ENCODE measurements around the gene SAV1. TPM values are rescaled to one million over a fixed set of nuclear protein-coding genes. Genes with fewer than 3 reads are reported as not detected.

SAV1 gene
- total and polyA plus RNA-seq, 7 donors, result 10.9 to 38.2 (median 32.0) TPM

GRCh38 chr14:50675597-50675996, 7.5 kb upstream of the SAV1 start:
- no peak for DNase-seq
- no peaks in the 10 kb centered on the region for H3K36me3 ChIP-seq
- no peak for TF ChIP-seq EP300 (IDR thresholded peaks at IDR 0.05)
- no peak for TF ChIP-seq CTCF (IDR thresholded peaks at IDR 0.05)
- no peak for TF ChIP-seq POLR2A (IDR thresholded peaks at IDR 0.05)
- no peak for TF ChIP-seq POLR2AphosphoS5 (IDR thresholded peaks at IDR 0.05)
- no peaks in the 10 kb centered on the region for H3K9me3 ChIP-seq
- H3K4me3 ChIP-seq, result no peak overlapping the region
- intact Hi-C loops (cut with DNase I), result no loop called here
- no peaks in the 10 kb centered on the region for H3K27me3 ChIP-seq
- 86 to 88% methylated on average over 2 of the region's 2 CpGs for WGBS, 2 donors
- H3K27ac ChIP-seq, result no peak overlapping the region
- H3K4me1 ChIP-seq, result peaks cover 0 to 9% (median 0%) of the 10 kb centered on the region in 4 donors

GRCh38 chr14:50670866-50671256, 2.8 kb upstream of the SAV1 start:
- H3K36me3 ChIP-seq, result no peaks in the 10 kb centered on the region
- no peaks in the 10 kb centered on the region for H3K27me3 ChIP-seq
- no peak overlapping the region for H3K4me3 ChIP-seq
- peaks cover 0 to 16% (median 11%) of the 10 kb centered on the region in 4 donors for H3K4me1 ChIP-seq
- WGBS, 2 donors, result 91% methylated on average over 6 of the region's 6 CpGs
- no peak for DNase-seq
- no peak overlapping the region for H3K27ac ChIP-seq
- H3K9me3 ChIP-seq, result no peaks in the 10 kb centered on the region
- TF ChIP-seq EP300 (IDR thresholded peaks at IDR 0.05), result no peak
- intact Hi-C loops (cut with DNase I), result no loop called here

GRCh38 chr14:50670196-50670865, 2.2 kb upstream of the SAV1 start:
- intact Hi-C loops (cut with DNase I), result no loop called here
- peaks cover 0 to 20% (median 15%) of the 10 kb centered on the region in 4 donors for H3K4me1 ChIP-seq
- WGBS, 2 donors, result 90 to 93% methylated on average over 10 of the region's 10 CpGs
- no peak overlapping the region for H3K4me3 ChIP-seq
- H3K27me3 ChIP-seq, result no peaks in the 10 kb centered on the region
- DNase-seq, result no peak
- no peaks in the 10 kb centered on the region for H3K36me3 ChIP-seq
- no peaks in the 10 kb centered on the region for H3K9me3 ChIP-seq
- H3K27ac ChIP-seq, result no peak overlapping the region
- TF ChIP-seq CTCF (IDR thresholded peaks at IDR 0.05), result no peak
- no peak for TF ChIP-seq POLR2AphosphoS5 (IDR thresholded peaks at IDR 0.05)
- no peak for TF ChIP-seq EP300 (IDR thresholded peaks at IDR 0.05)
- TF ChIP-seq POLR2A (IDR thresholded peaks at IDR 0.05), result no peak

GRCh38 chr14:50669441-50669986, 1.4 kb upstream of the SAV1 start:
- H3K27ac ChIP-seq, result peak overlapping the region in 3 of 4 donors; percentile 97 to 100 (median 97)
- no peak overlapping the region for H3K4me3 ChIP-seq
- H3K36me3 ChIP-seq, result peaks cover 0 to 4% (median 0%) of the 10 kb centered on the region in 4 donors
- DNase-seq, result no peak
- intact Hi-C loops (cut with DNase I), result loop anchor here (5.0 to 10.0 kb wide), 3 partner anchors 105 to 357 kb away; partner anchors contain the start of genes ATL1, DMAC2L and L2HGDH
- TF ChIP-seq POLR2AphosphoS5 (IDR thresholded peaks at IDR 0.05) (no peak), EP300 (IDR thresholded peaks at IDR 0.05) (no peak), POLR2A (IDR thresholded peaks at IDR 0.05) (no peak), CTCF (IDR thresholded peaks at IDR 0.05) (no peak)
- no peaks in the 10 kb centered on the region for H3K27me3 ChIP-seq
- 89 to 92% methylated on average over 4 of the region's 4 CpGs for WGBS, 2 donors
- H3K4me1 ChIP-seq, result peaks cover 0 to 20% (median 17%) of the 10 kb centered on the region in 4 donors
- no peaks in the 10 kb centered on the region for H3K9me3 ChIP-seq

GRCh38 chr14:50668826-50669143, 679 bp upstream of the SAV1 start:
- DNase-seq, result no peak
- peak overlapping the region; percentile 92 to 100 (median 97) for H3K27ac ChIP-seq
- no peak for TF ChIP-seq CTCF (IDR thresholded peaks at IDR 0.05)
- TF ChIP-seq POLR2A (IDR thresholded peaks at IDR 0.05), result no peak
- TF ChIP-seq EP300 (IDR thresholded peaks at IDR 0.05), result no peak
- no peaks in the 10 kb centered on the region for H3K27me3 ChIP-seq
- WGBS, 2 donors, result 5 to 14% methylated on average over 6 of the region's 6 CpGs
- no peaks in the 10 kb centered on the region for H3K9me3 ChIP-seq
- H3K4me3 ChIP-seq, result peak overlapping the region; percentile 75 to 97 (median 87)
- H3K36me3 ChIP-seq, result peaks cover 0 to 5% (median 0%) of the 10 kb centered on the region in 4 donors
- H3K4me1 ChIP-seq, result peaks cover 0 to 23% (median 20%) of the 10 kb centered on the region in 4 donors
- intact Hi-C loops (cut with DNase I), result loop anchor here (5.0 to 10.0 kb wide), 3 partner anchors 106 to 356 kb away; partner anchors contain the start of genes ATL1, DMAC2L and L2HGDH

Data from sigmoid colon (tissue), 7 donors.